Duodenal mucosa (tissue), 2 donors: Measurements from ENCODE around the gene C1orf210.

Experiments used
- H3K27ac ChIP-seq: one replicate; pipeline ENCODE4 v1.7.0; 2013; ENCODE audit warnings: low read depth, low read length
- H3K27me3 ChIP-seq, 2 donors: one replicate each; pipeline ENCODE4 v1.7.0; 2013; ENCODE audit warnings: low read length in 2 of 2, control low read depth in 1 of 2; ENCODE audit not compliant: insufficient read depth in 2 of 2, control insufficient read depth in 1 of 2
- H3K36me3 ChIP-seq, 2 donors: one replicate each; pipeline ENCODE4 v1.7.0; 2013; ENCODE audit warnings: low read length in 2 of 2, control low read depth in 1 of 2; ENCODE audit not compliant: insufficient read depth in 2 of 2, control insufficient read depth in 1 of 2
- H3K4me1 ChIP-seq, 2 donors: one replicate each; pipeline ENCODE4 v1.7.0; 2013; ENCODE audit warnings: low read length in 2 of 2, control low read depth in 1 of 2; ENCODE audit not compliant: insufficient read depth in 2 of 2, control insufficient read depth in 1 of 2
- H3K4me3 ChIP-seq, 2 donors: one replicate each; pipeline ENCODE4 v1.7.0; 2013; ENCODE audit warnings: low read length in 2 of 2, low read depth in 1 of 2
- H3K9ac ChIP-seq, 2 donors: one replicate each; pipeline ENCODE4 v1.7.0; 2013; ENCODE audit warnings: low read length in 2 of 2, low read depth in 1 of 2
- H3K9me3 ChIP-seq, 2 donors: one replicate each; pipeline ENCODE4 v1.7.0; 2013; ENCODE audit warnings: low read length in 2 of 2, control low read depth in 1 of 2; ENCODE audit not compliant: control insufficient read depth in 1 of 2

The C1orf210 gene

DNA sequence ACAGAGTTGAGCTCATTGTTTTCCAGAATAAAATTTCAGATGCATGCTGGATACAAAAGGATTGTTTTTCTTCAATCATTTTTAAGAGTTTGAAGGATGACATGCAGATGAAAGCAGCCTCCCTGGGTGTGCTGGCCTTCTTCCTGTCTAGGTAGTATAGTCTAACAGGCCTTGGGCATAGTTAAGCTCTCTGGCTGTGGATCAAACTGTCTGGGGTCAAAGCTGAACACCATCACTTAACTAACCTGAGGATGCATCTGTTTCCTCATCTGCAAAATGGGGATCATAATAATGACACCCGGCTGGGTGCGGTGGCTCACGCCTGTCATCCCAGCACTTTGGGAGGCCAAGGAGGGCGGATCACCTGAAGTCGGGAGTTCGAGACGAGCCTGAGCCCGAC is 9.4 kb upstream of the C1orf210 start:
- H3K27ac ChIP-seq, result no peak overlapping the region

DNA sequence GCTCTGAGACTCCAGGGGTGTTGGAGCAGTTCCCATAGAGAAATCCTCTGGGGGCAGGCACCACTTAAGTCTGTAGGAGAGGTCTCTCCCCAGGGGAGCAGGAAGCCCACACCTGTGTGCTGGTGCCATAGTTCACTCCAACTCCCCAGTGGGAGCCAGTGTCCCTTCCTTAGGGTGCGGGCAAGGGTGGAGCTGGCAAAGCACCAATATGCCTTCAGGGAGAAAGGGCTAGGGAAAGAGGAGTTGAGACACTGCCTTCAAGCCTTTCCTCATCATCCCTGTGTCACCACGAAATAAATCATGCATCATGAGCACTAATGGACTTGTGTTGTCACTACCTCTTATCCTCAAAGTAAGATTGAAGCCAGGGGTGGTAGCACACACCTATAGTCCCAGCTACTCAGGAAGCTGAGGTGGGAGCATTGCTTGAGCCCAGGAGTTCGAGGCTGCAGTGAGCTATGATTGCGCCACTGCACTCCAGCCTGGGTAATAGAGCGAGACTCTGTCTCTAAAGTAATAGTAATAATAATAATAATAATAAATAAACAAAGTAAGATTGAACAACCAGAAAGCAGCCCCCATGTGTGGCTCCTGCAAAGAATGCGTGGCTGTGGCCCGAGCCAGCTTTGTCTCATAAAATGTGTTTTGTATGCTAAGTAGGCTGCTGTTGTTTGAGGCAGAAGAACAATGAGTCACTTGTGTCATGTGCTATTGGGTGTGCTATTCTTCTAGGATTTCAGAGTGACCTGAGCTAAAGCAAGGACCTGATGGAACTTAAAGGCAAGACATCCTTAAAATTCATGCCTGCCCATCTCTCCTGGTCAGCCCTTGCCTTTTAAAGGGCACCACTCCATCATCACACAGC is 8.7 kb upstream of the C1orf210 start:
- Histone ChIP-seq H3K9me3 (no peaks in the 10 kb centered on the region), H3K4me3 (no peak overlapping the region), H3K9ac (no peak overlapping the region), H3K27ac (no peak overlapping the region), H3K36me3 (no peaks in the 10 kb centered on the region), H3K27me3 (no peaks in the 10 kb centered on the region), H3K4me1 (peaks cover 29 to 42% of the 10 kb centered on the region in 2 donors)

More for the DNA sequence above, 9.4 kb upstream of the C1orf210 start:
- Histone ChIP-seq H3K36me3 (no peaks in the 10 kb centered on the region), H3K4me1 (peaks cover 28 to 38% of the 10 kb centered on the region in 2 donors), H3K9me3 (no peaks in the 10 kb centered on the region), H3K9ac (no peak overlapping the region), H3K27me3 (no peaks in the 10 kb centered on the region), H3K4me3 (no peak overlapping the region)

DNA sequence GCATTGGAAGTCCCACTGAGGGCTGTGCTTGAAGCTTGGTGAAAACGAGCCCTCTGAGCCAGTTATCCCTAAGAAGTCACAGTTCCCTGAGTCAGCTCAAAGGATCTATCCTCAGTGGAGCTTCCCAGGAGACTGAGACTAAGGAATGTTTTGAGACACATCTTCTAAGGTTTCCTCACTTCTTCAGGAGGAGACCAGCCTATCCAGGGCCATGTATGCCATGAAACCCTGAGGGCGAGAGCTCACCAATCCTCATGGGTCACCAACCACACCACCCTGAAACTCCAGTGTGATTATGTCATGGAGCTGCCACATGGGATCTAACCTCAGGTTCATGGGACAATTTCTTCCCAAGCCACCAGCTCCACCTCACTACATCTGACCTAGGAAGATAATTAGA is 7.8 kb upstream of the C1orf210 start:
- Histone ChIP-seq H3K27me3 (no peaks in the 10 kb centered on the region), H3K9me3 (no peaks in the 10 kb centered on the region), H3K4me3 (no peak overlapping the region), H3K36me3 (no peaks in the 10 kb centered on the region), H3K9ac (no peak overlapping the region), H3K27ac (no peak overlapping the region), H3K4me1 (peaks cover 35 to 50% of the 10 kb centered on the region in 2 donors)

DNA sequence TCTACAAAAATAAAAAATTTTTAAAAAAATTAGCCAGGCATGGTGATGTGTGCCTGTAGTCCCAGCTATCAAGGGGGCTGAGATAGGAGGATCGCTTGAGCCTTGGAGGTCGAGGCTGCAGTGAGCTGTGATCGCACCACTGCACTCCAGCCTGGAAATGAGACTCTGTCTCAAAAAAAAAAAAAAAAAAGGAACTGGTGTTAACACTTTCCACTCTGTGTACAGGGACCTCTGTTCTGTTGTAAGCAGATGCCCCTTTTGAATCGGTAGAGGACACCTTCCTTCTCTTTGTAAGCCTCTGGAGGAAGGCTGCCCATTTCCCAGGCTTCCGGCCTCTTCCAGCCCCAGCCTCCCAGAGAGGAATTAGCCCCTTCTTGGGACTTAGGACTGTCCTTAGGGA is 7.3 kb upstream of the C1orf210 start:
- Histone ChIP-seq H3K27me3 (no peaks in the 10 kb centered on the region), H3K27ac (no peak overlapping the region), H3K4me3 (no peak overlapping the region), H3K4me1 (peaks cover 35 to 50% of the 10 kb centered on the region in 2 donors), H3K9me3 (no peaks in the 10 kb centered on the region), H3K9ac (no peak overlapping the region), H3K36me3 (no peaks in the 10 kb centered on the region)

DNA sequence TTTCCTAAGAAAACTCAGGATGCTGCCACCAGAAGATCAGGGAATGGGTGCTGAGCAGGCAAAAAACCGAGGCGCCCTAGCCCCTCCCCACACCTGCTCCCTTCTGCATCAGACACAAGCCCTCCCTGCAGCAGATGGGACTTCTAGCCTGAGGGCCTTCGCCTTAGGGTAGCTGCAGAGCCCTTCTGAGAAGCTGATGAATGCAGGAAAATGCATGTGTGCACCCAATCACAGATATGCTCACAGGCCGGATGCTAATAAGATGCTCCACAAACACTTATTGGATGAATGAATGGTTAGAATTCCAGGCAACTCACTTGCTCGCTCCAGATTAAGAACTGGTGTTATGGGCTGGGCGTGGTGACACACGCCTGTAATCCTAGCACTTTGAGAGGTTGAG is 6.8 kb upstream of the C1orf210 start:
- Histone ChIP-seq H3K27ac (no peak overlapping the region), H3K9me3 (no peaks in the 10 kb centered on the region), H3K9ac (no peak overlapping the region), H3K27me3 (no peaks in the 10 kb centered on the region), H3K36me3 (no peaks in the 10 kb centered on the region), H3K4me3 (no peak overlapping the region), H3K4me1 (peaks cover 35 to 50% of the 10 kb centered on the region in 2 donors)

DNA sequence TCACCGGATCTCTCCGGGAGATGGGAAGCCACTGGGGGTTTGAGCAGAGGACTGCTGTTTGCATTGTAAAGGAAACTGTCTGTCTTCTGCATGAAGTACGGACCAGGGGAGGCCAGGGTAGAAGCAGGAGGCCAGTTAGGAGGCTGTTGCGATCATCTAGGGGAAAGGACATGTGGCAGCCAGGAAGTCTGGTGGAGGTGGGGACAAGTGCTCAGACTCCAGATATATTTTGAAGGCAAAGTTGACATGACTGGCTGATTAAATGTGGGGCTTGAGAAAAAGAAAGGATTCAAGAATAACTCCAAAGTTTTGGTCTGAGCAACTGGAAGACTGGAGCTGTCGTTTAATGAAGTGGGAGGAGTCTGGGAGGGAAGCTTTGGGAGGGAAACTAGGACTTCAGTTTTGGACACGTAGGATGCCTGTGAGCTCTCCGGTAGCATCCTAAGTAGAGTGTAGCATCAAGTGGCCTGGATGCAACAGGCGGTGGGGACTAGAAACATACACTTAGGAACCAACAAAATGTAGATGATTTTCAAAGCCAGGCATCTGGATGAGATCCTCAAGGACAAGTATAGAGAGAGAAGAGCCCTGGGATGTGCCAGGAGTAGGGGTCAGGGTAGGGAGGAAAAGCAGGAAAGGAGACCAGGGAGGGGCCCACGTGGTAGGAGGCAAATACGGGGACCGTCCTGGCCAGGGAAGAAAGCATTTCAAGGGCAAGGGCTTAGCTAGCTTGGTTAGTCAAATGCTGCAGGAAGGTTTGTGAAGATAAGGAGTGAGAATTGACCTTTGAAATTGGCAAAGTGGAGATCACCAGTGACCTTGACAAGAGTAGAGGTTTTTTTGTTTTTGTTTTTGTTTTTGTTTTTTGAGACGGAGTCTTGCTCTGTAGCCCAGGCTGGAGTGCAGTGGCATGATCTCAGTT is 3.7 kb upstream of the C1orf210 start:
- no peak overlapping the region for H3K9ac ChIP-seq
- H3K4me3 ChIP-seq, result no peak overlapping the region
- no peaks in the 10 kb centered on the region for H3K36me3 ChIP-seq
- H3K4me1 ChIP-seq, result peaks cover 28 to 38% of the 10 kb centered on the region in 2 donors
- H3K27ac ChIP-seq, result no peak overlapping the region
- H3K27me3 ChIP-seq, result no peaks in the 10 kb centered on the region
- no peaks in the 10 kb centered on the region for H3K9me3 ChIP-seq

DNA sequence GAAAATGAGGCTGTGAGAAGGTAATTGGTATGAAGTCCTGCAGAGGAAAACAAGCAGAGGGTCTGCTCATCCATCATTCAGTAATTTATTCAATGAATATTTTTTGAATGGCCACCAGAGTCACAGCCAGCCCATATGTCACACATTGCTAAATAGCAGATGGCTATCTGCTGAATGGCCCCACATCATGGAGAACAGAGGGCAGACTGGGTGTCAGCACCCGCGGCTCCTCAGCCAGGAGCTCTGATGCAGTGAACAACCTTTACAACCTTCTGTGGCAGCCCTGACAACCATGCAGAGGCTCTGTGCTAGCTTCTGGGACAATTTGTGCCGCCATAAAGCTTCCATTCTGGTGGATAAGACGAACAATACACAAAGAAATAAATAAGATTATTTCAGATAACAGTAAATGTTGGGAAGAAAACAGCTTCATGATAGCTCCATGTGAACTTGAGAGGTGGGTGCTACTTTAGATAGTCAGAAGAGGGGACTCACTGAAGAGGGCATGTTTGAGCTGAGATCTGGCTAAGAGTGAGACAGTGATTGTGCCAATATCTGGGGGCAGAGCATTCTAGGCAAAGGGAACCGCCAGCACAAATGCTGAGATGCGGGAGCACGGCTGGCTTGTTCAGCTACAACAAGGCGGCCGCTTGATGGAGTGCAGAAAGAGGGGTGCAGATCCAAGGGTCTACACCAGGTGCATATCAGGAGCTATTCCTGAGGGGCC is 2.8 kb upstream of the C1orf210 start:
- no peak overlapping the region for H3K4me3 ChIP-seq
- no peaks in the 10 kb centered on the region for H3K36me3 ChIP-seq
- H3K9ac ChIP-seq, result no peak overlapping the region
- H3K9me3 ChIP-seq, result no peaks in the 10 kb centered on the region
- H3K27me3 ChIP-seq, result no peaks in the 10 kb centered on the region
- H3K27ac ChIP-seq, result no peak overlapping the region
- peaks cover 25 to 36% of the 10 kb centered on the region in 2 donors for H3K4me1 ChIP-seq

DNA sequence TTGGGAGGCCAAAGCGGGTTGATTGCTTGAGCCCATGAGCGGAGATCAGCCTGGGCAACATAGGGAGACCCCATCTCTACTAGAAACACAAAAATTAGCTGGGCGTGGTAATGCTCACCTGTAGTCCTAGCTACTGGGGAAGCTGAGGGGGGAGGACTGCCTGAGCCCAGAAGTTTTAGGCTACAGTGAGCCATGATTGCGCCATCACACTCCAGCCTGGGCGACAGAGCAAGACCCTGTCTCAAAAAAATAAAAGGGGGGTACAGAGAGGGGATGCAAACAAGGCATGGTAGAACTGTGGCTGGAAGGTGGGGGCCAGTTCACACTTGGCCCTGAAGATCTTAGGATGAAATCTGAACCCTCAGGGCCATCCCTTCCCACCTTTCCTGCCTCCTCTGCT is 1.2 kb upstream of the C1orf210 start:
- H3K27ac ChIP-seq, result no peak overlapping the region
- peaks cover 0 to 7% of the 10 kb centered on the region in 2 donors for H3K36me3 ChIP-seq
- H3K9me3 ChIP-seq, result no peaks in the 10 kb centered on the region
- H3K9ac ChIP-seq, result peak overlapping the region; percentile 96 to 99
- H3K4me3 ChIP-seq, result peak overlapping the region in 1 of 2 donors; percentile 67
- peaks cover 20 to 35% of the 10 kb centered on the region in 2 donors for H3K4me1 ChIP-seq
- no peaks in the 10 kb centered on the region for H3K27me3 ChIP-seq

DNA sequence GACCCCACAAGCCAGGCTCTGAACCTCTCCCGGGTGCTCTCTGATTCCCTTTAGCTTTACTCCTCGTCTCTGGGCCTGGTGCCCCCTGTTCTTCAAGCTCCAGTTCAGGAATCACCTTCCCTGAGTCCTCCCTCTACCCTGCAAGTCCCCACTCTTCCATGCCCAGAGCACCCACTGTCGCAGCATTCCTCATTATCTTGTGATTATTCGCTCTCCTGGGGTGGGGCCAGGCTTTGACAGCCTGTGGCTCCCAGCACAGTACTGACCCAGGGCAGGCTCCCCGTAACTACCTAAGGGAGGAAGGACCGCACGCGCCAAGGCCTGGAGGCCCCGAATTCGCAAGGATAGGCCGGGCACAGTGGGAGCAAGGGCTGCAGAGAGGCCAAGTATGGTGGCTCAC is 734 bp upstream of the C1orf210 start:
- Histone ChIP-seq H3K27ac (peak overlapping the region; percentile 86), H3K27me3 (no peaks in the 10 kb centered on the region), H3K4me1 (peaks cover 20 to 35% of the 10 kb centered on the region in 2 donors), H3K9ac (peak overlapping the region; percentile 96 to 99), H3K9me3 (no peaks in the 10 kb centered on the region), H3K36me3 (peaks cover 0 to 7% of the 10 kb centered on the region in 2 donors), H3K4me3 (peak overlapping the region; percentile 48 to 67)
